Skeletal muscle satellite cell (primary cell): ENCODE data around the gene EPHB4. TPM values are rescaled to one million over a fixed set of nuclear protein-coding genes. Genes with fewer than 3 reads are reported as not detected.

Experiments
- H3K27me3 ChIP-seq: 2 replicates; pipeline ENCODE4 v1.7.0; 2013; ENCODE audit warnings: low read length; ENCODE audit not compliant: control insufficient read depth, insufficient read depth
- H3K36me3 ChIP-seq: 2 replicates; pipeline ENCODE4 v1.7.0; 2013; ENCODE audit warnings: mild to moderate bottlenecking, control low read depth, low read length; ENCODE audit not compliant: insufficient read depth
- H3K4me1 ChIP-seq: 2 replicates; pipeline ENCODE4 v1.7.0; 2013; ENCODE audit warnings: low read length; ENCODE audit not compliant: control insufficient read depth, insufficient read depth
- H3K4me2 ChIP-seq: 2 replicates; pipeline ENCODE4 v1.7.0; 2013; ENCODE audit warnings: mild to moderate bottlenecking, low read length
- H3K4me3 ChIP-seq: 2 replicates; pipeline ENCODE4 v1.7.0; 2013; ENCODE audit warnings: low read length
- H3K9ac ChIP-seq: 2 replicates; pipeline ENCODE4 v1.7.0; 2013; ENCODE audit warnings: mild to moderate bottlenecking, low read depth, low read length, moderate library complexity
- H3K9me3 ChIP-seq: replicated peaks from 2 replicates; pipeline ENCODE4 v1.7.0; 2013; ENCODE audit warnings: mild to moderate bottlenecking, control low read depth, low read length
- total RNA-seq: library from RNA; depleted of rRNA; stranded (reverse); fragments of >200 nt; gene quantifications from 2 replicates; pipeline ENCODE4 v1.2.3, GENCODE V29; 2012; rRNA removed

The EPHB4 gene
- 13.1 and 14.4 TPM in 2 replicates for total RNA-seq

GRCh38 chr7:100827330-100828226, at the start of gene EPHB4:
EPHB4 (minus strand) TSS chr7:100827523; CDS start chr7:100827030, 493 bp downstream.
- H3K4me1 ChIP-seq = peaks cover 21% of the 10 kb centered on the region
- H3K9ac ChIP-seq = peak within 1 kb of the TSS; percentile 85
- no peaks in the 10 kb centered on the region for H3K27me3 ChIP-seq

DNA sequence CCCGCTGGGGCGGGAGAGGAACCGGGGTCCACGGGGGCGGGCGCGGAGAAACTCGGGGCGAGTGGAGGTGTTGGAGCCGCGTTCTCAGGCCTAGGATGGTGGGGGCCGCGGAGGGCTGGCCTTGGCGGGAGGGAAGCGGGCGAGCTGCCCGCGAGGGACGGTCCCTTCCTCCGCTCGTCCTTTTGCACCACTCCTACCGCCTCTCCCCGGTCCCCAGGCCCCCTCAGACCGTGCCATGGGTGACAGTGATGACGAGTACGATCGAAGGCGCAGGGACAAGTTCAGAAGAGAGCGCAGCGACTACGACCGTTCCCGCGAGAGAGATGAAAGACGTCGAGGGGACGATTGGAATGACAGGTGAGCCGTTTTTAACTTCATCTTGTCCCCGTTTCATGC, 48.0 kb upstream of the EPHB4 start:
- Histone ChIP-seq H3K4me1 (peaks cover 40% of the 10 kb centered on the region), H3K27me3 (no peaks in the 10 kb centered on the region), H3K4me3 (peak overlapping the region; percentile 92), H3K4me2 (peak overlapping the region; percentile 91), H3K9me3 (no peaks in the 10 kb centered on the region), H3K9ac (peak overlapping the region; percentile 90), H3K36me3 (peaks cover 67% of the 10 kb centered on the region)

More at GRCh38 chr7:100827330-100828226, at the start of gene EPHB4:
- H3K36me3 ChIP-seq = peaks cover 12% of the 10 kb centered on the region
- H3K4me2 ChIP-seq = peak within 1 kb of the TSS; percentile 87
- H3K9me3 ChIP-seq = no peaks in the 10 kb centered on the region
- peak within 1 kb of the TSS; percentile 90 for H3K4me3 ChIP-seq

DNA sequence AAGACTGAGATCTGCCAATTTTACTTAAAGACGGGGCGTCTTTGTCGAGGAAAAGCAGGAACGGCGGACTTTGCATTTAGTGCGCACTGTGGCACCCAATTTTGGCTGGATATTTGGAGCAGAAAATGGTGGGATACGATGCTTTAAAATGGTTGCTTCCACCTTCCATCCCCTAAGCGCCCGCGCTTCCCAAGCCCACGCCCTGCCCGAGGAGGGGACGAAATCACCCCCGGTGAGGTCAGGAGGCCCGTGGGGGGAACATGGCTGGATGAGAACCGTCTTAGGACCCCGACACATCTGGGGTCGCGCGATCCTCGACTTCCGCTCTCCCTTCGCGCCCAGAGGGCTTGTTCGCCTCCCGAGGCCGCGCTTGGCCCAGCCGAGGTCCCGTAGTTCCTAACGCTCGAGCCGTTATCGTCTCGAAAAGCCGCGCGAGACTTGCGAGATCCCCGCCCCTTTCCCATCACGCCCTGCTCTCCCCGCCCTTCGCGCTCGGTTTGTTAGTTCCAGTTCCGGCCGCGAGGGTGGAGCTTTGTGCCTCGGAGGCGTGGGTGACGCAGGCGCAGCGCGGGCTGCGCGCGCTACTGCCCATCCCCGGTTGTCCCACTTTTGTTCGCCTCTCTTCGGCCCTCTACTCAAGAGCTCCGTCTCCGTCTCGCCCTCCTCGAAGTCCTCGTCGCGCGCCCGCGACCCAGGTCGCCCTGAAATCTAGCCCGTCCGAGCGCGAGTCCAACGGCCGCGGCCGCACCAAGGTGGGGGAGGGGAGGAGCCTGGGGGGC, 47.4 kb upstream of the EPHB4 start, which contains the start of gene SRRT:
Gene SRRT, plus strand, starts transcription at position 527 of the 779 bp plus-strand sequence. CDS start 488 bp downstream, outside the sequence.
- Histone ChIP-seq H3K4me3 (peak within 1 kb of the TSS; percentile 92), H3K27me3 (no peaks in the 10 kb centered on the region), H3K4me2 (peak within 1 kb of the TSS; percentile 91), H3K9me3 (no peaks in the 10 kb centered on the region), H3K9ac (peak within 1 kb of the TSS; percentile 90), H3K4me1 (peaks cover 44% of the 10 kb centered on the region), H3K36me3 (peaks cover 69% of the 10 kb centered on the region)

DNA sequence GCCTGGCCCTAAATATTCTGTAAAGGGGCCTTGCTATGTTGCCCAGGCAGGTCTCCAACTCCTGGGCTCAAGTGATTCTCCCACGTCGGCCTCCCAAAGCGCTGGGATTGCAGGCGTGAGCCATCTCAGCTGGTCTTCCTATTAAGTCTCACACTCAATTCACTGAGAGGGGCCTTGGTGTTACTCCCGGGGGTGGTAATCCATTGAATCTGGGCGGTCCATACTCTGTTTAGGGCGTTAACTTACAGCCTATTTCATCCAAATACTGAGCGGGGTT, 46.9 kb upstream of the EPHB4 start:
- peak overlapping the region; percentile 91 for H3K4me2 ChIP-seq
- H3K9ac ChIP-seq = peak overlapping the region; percentile 90
- peaks cover 44% of the 10 kb centered on the region for H3K4me1 ChIP-seq
- no peaks in the 10 kb centered on the region for H3K9me3 ChIP-seq
- H3K27me3 ChIP-seq = no peaks in the 10 kb centered on the region
- peak overlapping the region; percentile 92 for H3K4me3 ChIP-seq
- peaks cover 65% of the 10 kb centered on the region for H3K36me3 ChIP-seq

GRCh38 chr7:100873599-100874299, 46.4 kb upstream of the EPHB4 start:
- H3K9me3 ChIP-seq = no peaks in the 10 kb centered on the region
- peak overlapping the region; percentile 91 for H3K4me2 ChIP-seq
- peaks cover 60% of the 10 kb centered on the region for H3K36me3 ChIP-seq
- peaks cover 48% of the 10 kb centered on the region for H3K4me1 ChIP-seq
- H3K9ac ChIP-seq = peak overlapping the region; percentile 90
- H3K27me3 ChIP-seq = no peaks in the 10 kb centered on the region
- peak overlapping the region; percentile 92 for H3K4me3 ChIP-seq

DNA sequence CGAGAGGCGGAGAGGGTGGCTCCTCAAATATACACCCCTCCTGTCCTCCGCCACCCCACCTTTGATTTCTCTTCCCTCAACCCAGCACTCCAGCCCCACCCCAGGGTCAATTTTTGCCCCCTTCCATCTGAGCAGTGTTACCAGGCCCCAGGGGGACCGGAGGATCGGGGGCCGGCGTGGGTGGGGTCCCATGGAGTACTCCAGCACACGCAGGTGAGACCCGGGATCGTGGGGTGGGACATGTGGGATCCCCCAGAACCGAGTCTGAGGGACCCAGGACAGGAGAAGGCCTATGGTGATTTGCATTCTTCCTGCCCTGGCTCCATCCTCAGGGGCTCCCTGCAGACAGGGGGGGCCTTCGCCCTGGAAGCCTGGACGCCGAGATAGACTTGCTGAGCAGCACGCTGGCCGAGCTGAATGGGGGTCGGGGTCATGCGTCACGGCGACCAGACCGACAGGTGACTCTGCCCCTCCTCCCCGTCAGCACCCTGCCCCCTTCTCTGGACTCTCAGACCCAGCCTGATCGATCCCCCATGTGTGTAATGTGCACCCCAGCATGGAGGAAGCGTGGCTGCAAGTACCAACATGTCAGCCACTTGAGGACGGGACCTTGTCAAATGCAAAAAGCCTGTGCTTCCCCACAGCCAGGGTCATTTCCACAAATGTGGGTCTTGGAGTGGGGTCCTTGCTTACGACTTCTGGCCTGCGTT, 40.6 kb upstream of the EPHB4 start:
- H3K4me3 ChIP-seq = peak overlapping the region; percentile 100
- peak overlapping the region; percentile 100 for H3K9ac ChIP-seq

DNA sequence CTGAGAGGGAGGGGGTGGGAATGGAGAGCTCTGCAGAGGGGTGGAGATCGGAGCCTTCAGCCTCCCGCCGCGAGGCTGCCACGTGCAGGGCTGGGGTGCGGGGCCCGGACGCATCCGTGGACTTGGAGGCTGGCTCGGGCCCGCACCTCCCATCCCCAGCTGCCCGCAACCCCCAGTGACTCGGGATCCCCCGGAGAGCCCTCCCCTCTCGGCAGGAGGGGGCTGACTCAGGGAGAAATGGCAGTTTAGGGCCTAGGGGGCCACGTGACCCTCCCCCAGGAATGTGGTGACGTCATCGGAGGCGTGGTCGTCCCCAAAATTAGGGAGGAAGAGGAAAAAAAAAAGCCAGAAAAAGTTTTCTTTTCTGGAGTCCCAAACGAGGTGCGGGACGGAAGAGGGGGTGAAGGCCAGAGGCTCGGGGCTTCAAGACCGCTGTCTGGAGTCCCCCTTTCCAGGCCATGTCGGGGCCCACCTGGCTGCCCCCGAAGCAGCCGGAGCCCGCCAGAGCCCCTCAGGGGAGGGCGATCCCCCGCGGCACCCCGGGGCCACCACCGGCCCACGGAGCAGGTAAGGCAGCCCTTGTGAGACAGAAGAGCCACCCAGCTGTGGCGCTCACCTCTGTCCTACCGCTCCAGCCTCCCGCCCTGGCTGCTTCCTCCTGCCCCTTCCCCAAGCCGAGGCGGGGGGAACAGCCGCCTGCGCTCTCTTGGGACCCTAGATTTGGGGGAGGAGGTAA, 39.9 kb upstream of the EPHB4 start, which contains the start of gene TRIP6:
Gene TRIP6, plus strand, starts transcription at position 348 of the 736 bp plus-strand sequence. Its CDS starts 111 bp downstream, at position 459.
- peaks cover 36% of the 10 kb centered on the region for H3K4me1 ChIP-seq
- no peaks in the 10 kb centered on the region for H3K9me3 ChIP-seq
- peak within 1 kb of the TSS; percentile 100 for H3K4me3 ChIP-seq
- H3K4me2 ChIP-seq = peak within 1 kb of the TSS; percentile 96
- peak within 1 kb of the TSS; percentile 100 for H3K9ac ChIP-seq
- peaks cover 31% of the 10 kb centered on the region for H3K36me3 ChIP-seq
- H3K27me3 ChIP-seq = no peaks in the 10 kb centered on the region

More for the DNA sequence above, 40.6 kb upstream of the EPHB4 start:
- H3K4me1 ChIP-seq = peaks cover 36% of the 10 kb centered on the region
- H3K27me3 ChIP-seq = no peaks in the 10 kb centered on the region
- peaks cover 32% of the 10 kb centered on the region for H3K36me3 ChIP-seq
- no peaks in the 10 kb centered on the region for H3K9me3 ChIP-seq
- peak overlapping the region; percentile 96 for H3K4me2 ChIP-seq

DNA sequence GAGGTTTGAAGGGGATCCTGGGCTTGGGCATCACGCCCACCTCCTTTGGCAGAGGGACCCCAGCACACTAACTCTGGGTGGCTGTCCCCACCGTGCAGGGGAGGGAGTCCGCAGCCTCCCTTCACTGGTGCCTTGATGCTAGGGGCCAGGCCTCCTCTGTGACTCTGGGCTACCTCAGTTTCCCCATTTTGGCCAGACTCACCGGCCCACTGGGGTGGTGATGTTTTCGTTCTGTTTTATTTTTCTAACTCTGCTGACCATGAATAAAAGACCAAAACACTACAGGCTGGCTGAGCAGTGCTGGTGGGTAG, 39.4 kb upstream of the EPHB4 start:
- Histone ChIP-seq H3K9ac (peak overlapping the region; percentile 100), H3K4me1 (peaks cover 36% of the 10 kb centered on the region), H3K4me3 (peak overlapping the region; percentile 100), H3K36me3 (peaks cover 29% of the 10 kb centered on the region), H3K4me2 (peak overlapping the region; percentile 96), H3K9me3 (no peaks in the 10 kb centered on the region), H3K27me3 (no peaks in the 10 kb centered on the region)

GRCh38 chr7:100865938-100866728, 38.8 kb upstream of the EPHB4 start:
- Histone ChIP-seq H3K9ac (peak overlapping the region; percentile 100), H3K27me3 (no peaks in the 10 kb centered on the region), H3K4me3 (peak overlapping the region; percentile 100), H3K4me1 (peaks cover 36% of the 10 kb centered on the region), H3K36me3 (peaks cover 26% of the 10 kb centered on the region), H3K9me3 (no peaks in the 10 kb centered on the region), H3K4me2 (peak overlapping the region; percentile 96)
